Fibroblast of gingiva (primary cell): ENCODE data around the gene PTPN6.
"Not testable (repeated sequence)": the region's sequence is repeated elsewhere in the genome, so short reads cannot be mapped to it uniquely, and the experiment has no call there.

Experiments used
- DNase-seq: peaks from one replicate; pipeline ENCODE4 v3.0.0-alpha.2; 2011; ENCODE audit warnings: low read depth

The PTPN6 gene

DNA sequence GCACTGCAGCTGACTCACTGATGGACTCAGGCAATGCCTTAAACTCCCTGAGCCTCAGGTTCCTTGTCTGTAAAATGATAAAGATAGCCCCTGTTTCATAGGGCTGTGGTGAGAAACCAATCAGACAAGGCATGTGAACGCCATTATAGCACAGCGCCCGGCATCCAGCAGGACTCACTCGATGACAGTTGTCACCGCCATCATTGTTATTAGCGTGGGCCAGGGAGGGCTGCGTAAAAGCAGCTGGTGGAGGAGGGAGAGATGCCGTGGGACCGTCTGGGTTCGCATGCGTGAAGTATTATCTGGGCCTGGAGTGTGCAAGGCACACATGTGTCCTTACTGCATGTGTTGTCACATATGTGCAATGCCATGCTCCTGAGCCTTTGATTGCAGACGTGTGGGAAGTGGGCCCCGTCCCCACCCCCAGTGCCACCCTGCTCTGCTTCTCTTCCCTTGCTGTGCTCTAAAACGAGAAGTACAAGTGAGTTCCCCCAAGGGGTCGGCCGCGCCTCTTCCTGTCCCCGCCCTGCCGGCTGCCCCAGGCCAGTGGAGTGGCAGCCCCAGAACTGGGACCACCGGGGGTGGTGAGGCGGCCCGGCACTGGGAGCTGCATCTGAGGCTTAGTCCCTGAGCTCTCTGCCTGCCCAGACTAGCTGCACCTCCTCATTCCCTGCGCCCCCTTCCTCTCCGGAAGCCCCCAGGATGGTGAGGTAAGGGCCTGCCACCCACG lies at the start of gene PTPN6:
TSS of gene PTPN6 (plus strand) at position 546 of the 730 bp plus-strand sequence. CDS start at position 703, 157 bp downstream.
- no peak for DNase-seq

DNA sequence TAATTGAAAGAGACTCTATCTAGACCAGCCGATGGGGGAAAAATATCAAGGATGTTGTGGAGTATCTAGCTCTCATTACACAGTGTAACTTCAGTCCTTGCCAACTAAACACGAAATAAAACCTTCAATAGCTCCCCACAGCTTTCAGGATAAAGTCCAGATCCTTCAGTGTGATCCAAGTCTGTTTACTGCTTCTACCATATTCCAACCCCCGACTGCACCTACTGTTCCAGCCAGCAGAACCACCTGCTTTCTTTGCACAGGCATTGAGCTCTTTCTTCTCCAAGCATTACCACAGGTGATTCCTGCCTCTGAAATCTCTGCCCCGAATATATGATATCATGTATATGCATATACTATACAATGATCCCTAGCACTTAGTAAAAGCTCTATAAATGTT lies 48.7 kb upstream of the PTPN6 start:
- no peak for DNase-seq

DNA sequence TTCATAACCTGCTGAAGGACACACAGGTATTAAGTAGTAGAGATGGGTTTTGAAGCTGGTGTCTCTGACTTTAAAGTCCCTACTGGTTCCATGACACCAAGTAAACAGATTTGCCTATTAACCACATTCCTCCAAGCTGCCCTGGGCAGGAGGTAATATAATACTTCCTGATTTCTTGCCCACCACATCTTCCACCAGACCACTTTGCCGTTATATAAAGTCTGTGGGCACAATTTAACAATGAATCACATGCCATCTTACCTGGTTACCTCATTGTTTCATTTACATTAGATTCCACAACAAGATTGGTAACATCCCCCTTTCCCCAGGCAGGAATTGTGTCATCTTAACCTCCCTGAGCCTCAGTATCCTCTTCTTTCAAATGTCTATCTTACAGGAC lies 47.4 kb upstream of the PTPN6 start:
- DNase-seq, result no peak

DNA sequence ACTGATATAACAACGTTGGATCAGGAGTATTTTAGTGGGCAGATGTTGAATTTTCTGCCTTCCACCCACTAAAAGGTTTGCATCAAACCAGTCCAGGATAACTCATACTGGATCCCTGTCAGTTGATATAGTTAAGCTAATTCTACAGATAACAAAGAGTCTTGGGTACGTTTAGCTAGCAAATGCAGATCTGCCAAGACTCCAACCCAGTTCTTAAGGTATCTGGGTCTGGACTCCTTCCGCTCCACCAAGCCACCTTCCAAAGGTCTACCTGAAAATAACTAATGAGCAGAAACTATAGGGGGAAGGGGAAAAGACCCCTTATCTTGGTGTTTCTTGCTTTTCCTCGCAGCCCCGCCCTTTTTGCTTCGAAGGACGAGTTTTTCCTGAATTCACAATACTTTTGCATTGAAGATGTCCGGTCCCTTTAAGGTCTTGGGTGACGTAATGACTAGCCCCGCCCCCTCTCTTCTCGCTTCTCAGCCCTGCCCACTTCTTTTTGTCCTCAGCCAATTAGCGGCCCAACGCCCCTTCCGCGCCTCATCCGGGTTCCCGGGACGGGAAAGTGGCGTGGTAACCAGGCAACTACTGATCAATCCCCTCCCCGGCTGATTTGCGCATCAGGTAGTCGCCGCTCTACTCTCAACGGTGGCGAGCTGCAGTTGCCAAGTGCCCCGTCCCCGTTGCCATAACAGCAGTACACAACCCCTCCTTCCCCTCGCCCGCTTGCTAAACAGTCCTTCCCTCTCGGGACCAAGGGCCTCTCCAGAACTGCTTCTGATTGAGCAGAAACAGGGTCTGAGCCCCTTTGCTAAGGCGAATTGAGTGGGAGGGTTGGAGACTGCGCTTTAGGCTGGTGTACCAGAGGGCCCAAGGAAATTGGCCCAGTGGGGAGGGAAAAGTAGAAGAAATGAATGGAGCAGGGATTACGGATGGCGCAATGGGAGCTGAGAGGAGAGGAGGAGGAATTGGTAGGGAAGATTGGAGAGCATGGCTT lies 46.6 kb upstream of the PTPN6 start, which contains the start of gene LRRC23:
TSS of gene LRRC23 (plus strand) at position 543 of the 997 bp plus-strand sequence. CDS start 812 bp downstream, outside the sequence.
- peak; percentile 91 for DNase-seq

DNA sequence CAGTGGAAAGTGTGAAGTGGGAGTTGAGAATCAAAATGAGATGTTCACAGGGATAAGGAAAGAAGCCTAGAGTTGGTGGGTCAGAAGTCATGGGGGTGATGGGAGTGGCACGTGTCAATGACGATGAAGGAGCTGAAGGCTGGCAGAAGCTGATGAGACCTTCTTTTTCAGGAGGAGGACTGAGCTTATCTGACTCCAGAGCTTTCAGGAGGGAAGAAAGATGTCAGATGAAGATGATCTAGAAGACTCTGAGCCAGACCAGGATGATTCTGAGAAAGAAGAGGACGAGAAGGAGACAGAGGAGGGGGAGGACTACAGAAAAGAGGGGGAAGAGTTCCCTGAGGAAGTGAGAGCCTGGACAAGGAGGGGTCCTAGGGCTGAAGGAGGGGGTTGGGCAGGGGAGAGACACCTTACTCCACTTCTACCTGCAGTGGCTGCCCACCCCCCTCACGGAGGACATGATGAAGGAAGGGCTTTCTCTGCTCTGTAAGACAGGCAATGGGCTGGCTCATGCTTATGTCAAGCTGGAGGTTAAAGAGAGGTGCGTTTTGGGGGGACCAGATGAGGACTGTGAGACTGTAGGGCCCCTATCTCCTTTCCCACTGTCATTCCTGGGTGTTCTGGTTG lies 45.6 kb upstream of the PTPN6 start:
- DNase-seq, result no peak

DNA sequence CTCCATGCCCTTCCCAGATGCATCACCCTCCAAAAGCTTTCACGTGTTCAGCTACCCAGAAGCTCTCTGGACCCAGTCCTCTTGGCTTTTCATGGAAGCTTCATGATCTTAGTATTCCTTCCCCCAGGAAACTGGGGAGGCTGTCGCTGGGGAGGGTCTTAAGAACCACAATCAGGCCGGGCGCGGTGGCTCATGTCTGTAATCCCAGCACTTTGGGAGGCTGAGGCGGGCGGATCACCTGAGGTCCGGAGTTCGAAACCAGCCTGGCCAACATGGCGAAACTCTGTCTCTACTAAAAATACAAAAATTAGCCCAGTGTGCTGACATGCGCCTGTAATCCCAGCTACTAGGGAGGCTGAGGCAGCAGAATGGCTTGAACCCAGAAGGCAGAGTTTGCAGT lies 43.0 kb upstream of the PTPN6 start:
- not testable (repeated sequence) for DNase-seq

DNA sequence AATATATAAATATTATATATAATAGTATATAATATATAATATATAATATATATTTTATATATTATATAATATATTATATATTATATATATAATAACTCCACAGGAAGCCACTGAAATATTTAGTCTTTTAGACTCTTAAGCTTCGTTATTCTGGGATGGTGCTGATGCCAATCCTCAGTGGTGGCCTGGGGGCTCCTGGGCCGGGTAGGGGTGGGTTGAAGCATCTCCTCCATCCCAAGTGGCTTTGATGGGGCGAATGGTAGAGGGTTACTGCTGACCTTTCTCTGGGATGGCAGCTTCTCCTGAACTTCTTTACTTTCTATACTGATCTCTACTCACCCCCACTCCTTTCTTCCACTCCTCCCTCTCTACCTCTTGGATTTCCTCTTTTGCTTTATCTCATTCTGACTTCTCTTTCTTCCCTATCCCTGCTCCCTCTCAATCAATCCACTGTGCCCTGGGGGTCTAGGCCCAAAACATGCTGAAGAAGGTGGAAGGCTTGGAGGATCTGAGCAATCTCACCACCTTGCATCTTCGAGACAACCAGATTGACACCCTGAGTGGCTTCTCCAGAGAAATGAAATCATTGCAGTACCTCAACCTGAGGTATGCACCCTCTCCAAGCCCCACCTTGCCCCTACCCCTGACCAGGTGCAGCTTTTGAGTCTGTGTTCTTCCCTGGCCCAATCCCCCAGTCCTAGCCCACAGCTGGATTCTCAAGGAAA lies 41.6 kb upstream of the PTPN6 start:
- DNase-seq, result no peak

DNA sequence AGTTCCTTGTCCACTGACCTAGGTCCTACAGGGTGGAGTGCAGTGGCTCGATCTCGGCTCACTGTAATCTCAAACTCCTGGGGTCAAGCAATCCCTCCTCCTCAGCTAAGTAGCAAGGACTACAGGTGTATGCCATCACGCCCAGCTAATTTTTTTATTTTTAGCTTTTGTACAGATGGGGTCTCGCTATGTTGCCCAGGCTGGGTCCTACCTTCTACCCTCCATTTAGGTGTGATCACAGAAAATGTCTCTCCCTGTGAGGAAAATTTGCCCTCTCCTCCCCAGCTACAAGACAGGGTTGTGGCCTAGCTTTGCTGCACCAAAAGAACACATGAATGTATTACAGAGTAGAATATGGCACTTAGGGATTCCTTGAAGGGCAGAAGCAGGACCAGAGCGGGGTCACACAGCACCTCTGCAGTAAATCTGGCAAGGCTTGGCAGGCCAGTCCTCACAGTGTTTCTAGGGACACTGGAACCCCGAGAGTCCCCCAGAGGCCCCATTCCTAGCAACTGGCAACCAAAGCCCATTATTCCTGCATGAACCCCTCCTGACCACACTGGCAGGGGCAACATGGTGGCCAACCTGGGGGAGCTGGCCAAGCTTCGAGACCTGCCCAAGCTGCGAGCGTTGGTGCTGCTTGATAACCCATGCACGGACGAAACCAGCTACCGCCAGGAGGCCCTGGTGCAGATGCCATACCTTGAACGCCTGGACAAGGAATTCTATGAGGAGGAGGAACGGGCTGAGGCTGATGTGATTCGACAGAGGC lies 38.8 kb upstream of the PTPN6 start:
- no peak for DNase-seq

DNA sequence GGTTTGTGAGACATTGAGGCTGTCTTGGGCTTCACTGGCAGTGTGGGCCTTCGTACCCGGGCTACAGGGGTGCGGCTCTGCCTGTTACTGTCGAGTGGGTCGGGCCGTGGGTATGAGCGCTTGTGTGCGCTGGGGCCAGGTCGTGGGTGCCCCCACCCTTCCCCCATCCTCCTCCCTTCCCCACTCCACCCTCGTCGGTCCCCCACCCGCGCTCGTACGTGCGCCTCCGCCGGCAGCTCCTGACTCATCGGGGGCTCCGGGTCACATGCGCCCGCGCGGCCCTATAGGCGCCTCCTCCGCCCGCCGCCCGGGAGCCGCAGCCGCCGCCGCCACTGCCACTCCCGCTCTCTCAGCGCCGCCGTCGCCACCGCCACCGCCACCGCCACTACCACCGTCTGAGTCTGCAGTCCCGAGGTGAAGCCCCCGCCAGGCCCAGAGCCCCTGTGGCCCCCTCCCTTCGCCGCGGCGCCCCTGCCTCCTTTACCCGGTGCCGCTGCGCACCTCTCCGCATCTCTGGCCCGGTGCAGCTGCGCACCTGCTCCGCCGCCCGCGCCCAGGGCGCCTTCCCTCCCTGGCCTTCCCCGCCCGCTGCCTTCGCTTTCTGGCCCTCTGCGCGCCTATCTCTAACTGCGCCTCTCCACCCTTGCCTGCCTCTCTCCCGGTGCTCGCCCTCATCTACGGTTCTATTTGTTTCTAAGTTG lies 36.8 kb upstream of the PTPN6 start, which contains the start of gene ENO2:
TSS of gene ENO2 (plus strand) at position 335 of the 701 bp plus-strand sequence. CDS start 1,253 bp downstream, outside the sequence.
- DNase-seq, result peak; percentile 57

DNA sequence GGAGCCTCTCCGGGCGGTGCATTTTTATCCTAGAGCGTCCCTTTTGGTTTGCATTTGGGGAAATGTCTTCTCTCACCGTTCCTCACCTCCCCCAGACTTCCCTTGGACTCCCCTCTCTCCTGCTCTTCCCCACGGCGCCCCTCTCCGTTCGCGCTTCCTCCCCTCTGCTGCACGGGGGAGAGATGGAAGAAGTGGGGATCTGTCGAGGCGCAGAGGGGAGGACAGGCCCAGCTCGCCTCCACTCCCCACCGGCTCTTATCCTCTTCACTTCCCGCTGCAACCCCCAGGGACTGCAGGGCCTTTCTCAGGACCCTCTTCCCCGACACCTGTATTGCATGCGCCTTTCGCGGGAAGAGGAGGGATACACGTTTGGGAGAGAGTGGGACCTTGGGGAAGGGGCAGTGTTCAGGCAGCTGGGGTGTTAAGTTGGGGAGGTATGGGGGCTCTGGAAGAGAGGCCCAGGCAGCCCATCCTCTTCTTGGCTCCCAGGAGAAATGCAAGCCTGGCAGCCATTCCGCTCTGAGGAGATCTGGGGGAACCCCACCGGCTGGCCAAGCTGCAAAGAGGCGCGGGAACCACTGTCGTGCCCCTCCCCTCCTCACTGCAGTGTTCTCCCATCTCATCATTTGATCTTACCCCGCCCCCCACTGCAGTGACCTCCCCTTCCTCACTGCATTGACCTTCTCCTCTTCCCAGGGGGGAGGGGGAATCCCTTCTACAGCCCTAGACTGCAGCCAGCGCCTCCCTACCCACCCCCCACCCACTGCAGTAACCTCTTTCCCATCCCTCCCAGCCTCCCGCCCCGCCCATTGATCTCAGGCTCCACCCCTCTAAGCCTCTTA lies 36.0 kb upstream of the PTPN6 start:
- DNase-seq, result no peak

DNA sequence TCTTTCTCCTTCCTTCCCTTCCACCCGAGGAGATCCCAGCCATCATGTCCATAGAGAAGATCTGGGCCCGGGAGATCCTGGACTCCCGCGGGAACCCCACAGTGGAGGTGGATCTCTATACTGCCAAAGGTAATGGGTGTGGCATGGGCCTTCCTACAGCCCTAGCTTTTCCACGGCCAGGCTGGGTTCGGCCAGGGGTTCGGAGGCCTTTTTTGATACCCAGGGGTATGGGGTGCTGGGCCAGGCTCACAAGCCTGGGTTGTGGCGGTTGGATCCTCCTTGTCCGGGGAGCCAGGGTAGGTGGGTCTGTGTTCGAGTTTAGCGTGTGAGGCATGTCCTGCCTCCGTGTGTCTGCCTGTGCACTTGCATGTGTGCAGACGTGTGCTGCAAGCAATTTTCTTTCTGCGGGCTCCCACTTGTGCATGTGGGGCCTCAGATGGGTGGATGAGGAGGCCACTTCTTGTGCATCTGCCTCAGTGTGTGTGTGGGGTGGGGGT lies 35.3 kb upstream of the PTPN6 start:
- DNase-seq, result no peak

DNA sequence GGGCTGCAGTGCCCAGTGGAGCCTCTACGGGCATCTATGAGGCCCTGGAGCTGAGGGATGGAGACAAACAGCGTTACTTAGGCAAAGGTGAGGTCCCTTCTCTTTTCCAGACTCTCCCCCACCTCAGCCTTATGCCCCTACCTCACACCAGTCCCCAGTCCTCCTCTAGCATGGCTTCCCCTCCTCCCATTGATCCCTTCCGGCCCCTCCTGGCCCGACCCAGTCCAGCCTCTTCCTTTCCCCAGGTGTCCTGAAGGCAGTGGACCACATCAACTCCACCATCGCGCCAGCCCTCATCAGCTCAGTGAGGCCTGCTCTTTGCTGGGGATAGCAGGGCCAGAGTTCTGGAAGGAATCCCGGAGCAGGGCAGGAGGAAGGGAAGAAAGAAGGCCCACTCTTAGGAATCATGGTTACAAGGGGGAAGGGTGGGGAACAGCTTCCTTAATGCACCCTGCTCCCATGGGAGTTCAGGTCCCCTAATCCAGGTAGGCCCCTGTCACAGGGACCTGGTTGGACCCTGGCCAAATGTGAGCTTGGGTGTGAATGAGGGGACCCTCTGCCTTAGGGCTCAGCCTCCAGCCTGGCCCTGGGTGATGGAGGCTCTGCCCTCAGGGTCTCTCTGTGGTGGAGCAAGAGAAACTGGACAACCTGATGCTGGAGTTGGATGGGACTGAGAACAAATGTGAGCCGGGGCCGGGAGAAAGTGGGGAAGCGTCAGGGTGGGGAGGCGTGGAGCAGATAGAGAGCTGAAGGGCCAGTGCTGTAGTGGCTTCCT lies 34.5 kb upstream of the PTPN6 start:
- DNase-seq, result no peak

DNA sequence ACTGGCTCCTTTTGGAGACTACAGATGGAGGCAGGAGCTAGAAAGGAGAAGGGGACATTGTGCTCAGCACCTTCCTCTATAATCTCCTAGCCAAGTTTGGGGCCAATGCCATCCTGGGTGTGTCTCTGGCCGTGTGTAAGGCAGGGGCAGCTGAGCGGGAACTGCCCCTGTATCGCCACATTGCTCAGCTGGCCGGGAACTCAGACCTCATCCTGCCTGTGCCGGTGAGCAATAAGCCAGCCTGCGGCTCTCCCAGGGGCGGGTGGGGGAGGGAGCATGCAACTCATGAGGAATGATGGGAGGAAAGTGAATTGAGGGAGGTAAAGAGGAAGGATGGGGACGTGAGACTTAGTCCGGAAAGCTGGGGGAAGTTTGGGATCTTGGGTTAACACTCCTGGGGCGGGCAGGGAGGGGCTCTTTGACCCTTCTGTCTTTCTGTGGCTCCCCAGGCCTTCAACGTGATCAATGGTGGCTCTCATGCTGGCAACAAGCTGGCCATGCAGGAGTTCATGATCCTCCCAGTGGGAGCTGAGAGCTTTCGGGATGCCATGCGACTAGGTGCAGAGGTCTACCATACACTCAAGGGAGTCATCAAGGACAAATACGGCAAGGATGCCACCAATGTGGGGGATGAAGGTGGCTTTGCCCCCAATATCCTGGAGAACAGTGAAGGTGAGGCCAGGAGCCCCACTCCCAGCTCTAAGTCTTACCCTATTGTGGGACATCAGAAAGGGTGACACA lies 33.5 kb upstream of the PTPN6 start:
- DNase-seq, result no peak

DNA sequence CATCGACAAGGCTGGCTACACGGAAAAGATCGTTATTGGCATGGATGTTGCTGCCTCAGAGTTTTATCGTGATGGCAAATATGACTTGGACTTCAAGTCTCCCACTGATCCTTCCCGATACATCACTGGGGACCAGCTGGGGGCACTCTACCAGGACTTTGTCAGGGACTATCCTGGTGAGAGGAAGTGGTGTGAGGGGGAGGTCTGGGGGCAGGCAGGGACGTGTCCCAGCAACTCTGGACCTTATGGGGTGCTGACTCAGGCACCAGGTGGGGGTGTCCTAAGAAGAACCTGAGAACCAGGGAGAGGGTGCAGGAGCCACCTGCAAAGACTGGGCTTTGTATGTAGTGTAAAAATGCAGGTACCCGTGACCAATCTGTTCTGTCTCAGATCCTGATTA lies 31.6 kb upstream of the PTPN6 start:
- DNase-seq, result no peak

DNA sequence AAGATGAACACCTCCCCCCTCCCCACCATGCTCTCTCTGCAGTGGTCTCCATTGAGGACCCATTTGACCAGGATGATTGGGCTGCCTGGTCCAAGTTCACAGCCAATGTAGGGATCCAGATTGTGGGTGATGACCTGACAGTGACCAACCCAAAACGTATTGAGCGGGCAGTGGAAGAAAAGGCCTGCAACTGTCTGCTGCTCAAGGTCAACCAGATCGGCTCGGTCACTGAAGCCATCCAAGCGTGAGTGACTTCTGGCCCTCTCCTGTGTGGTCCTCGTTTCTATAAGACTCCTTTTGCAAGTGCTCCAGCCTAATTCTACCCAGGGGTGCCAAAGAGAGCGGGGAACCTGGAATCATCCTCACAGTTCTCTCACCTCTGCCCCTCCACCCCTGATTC lies 29.6 kb upstream of the PTPN6 start:
- DNase-seq, result no peak

DNA sequence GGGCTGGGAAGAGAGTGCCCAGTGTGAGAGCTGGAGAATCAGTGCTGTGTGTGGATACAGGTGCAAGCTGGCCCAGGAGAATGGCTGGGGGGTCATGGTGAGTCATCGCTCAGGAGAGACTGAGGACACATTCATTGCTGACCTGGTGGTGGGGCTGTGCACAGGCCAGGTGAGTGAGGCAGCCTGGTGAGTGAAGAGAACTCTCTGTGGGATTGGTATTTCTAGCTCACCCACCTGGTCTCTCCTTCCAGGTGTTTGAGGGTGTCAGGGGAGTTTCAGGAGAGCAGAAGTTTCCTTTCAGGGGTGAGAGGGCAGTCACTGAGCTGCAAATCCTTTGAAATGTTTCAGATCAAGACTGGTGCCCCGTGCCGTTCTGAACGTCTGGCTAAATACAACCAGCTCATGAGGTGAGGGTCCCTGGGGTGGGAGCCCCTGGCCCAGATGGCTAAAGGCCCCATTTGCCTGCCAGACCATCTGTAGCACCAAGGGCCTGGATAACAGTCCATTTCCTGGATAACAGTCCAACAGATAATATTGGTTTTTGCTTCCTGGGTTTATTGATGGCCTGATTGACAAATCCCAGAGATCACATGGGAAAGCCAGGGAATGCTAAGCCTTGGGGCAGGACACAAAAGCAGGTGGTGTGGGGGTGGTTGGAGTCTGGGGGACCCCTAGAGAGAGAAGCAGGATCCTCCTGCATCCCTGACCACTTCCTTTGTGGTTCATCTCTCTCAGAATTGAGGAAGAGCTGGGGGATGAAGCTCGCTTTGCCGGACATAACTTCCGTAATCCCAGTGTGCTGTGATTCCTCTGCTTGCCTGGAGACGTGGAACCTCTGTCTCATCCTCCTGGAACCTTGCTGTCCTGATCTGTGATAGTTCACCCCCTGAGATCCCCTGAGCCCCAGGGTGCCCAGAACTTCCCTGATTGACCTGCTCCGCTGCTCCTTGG lies 28.9 kb upstream of the PTPN6 start:
- no peak for DNase-seq
